Measurements from ENCODE around the gene CALCA. TPM values are rescaled to one million over a fixed set of nuclear protein-coding genes. Genes with fewer than 3 reads are reported as not detected.

Gene CALCA
- total and polyA plus RNA-seq, 2 experiments from 2014 or later: 1.9 to 2.5 TPM

DNA sequence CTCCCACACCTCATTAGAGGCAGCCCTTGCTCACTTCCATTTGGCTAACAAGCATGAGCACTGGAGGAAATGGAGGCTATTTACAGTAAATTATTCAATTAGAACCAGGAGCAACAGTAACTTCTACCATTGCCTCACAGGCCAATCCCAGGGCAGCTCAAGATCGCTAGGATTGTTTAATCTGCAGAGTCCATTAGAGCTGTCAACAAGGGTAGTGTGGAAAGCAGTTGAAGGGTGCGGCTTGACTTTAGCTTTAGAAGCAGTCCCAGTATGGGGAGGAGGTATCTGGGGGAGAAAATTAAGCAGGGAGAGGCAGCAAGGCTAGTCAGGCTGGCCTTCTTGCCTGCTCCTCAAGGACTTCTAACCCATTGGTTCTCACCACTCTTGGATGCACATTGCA lies 41.8 kb downstream of the CALCA start:
- H3K9me3 Mint-ChIP-seq: peaks cover 19% of the 10 kb centered on the region
- Histone ChIP-seq H3K4me3 (no peak overlapping the region), H3K4me2 (no peak overlapping the region), H3F3A (replicated peaks; ENCODE audit: low read depth) (no peaks in the 10 kb centered on the region), H3K79me2 (replicated peaks; ENCODE audit: insufficient read depth) (no peaks in the 10 kb centered on the region), H2AFZ (no peak overlapping the region), H4K20me1 (replicated peaks; ENCODE audit: insufficient read depth) (no peaks in the 10 kb centered on the region), H3K27me3 (ENCODE audit: insufficient read depth) (no peaks in the 10 kb centered on the region), H3K4me1 (ENCODE audit: insufficient read depth) (no peaks in the 10 kb centered on the region), H3K36me3 (ENCODE audit: insufficient read depth) (no peaks in the 10 kb centered on the region), H3K9me2 (ENCODE audit: insufficient read depth) (no peaks in the 10 kb centered on the region), H3K27ac (ENCODE audit: low read depth) (no peak overlapping the region)
- H3K4me1 Mint-ChIP-seq: no peaks in the 10 kb centered on the region
- H3K4me3 Mint-ChIP-seq: no peak overlapping the region
- no peaks in the 10 kb centered on the region for H3K27me3 Mint-ChIP-seq (ENCODE audit: insufficient read depth, low read depth, poor library complexity)
- ATAC-seq (no peak), DNase-seq (ENCODE audit: low spot score) (no peak)
- no peak overlapping the region for H3K27ac Mint-ChIP-seq
- no peak for TF ChIP-seq ZNF331 (CRISPR knock-in tag; IDR thresholded peaks at IDR 0.05; ENCODE audit: low read depth)
- TF ChIP-seq, protein P1, sequence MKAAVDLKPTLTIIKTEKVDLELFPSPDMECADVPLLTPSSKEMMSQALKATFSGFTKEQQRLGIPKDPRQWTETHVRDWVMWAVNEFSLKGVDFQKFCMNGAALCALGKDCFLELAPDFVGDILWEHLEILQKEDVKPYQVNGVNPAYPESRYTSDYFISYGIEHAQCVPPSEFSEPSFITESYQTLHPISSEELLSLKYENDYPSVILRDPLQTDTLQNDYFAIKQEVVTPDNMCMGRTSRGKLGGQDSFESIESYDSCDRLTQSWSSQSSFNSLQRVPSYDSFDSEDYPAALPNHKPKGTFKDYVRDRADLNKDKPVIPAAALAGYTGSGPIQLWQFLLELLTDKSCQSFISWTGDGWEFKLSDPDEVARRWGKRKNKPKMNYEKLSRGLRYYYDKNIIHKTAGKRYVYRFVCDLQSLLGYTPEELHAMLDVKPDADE (IDR thresholded peaks at IDR 0.05): no peak
- TF ChIP-seq NANOG (IDR thresholded peaks at IDR 0.05; ENCODE audit: borderline replicate concordance): no peak
- no peak for TF ChIP-seq EZH2phosphoT487 (IDR thresholded peaks at IDR 0.05; ENCODE audit: unreplicated experiment)
- TF ChIP-seq POLR2AphosphoS5 (IDR thresholded peaks at IDR 0.05; ENCODE audit: low read depth): no peak
- TF ChIP-seq CREB1 (CRISPR knock-in tag; IDR thresholded peaks at IDR 0.05; ENCODE audit: low read depth): no peak
- no peak for TF ChIP-seq CTCF (conservative IDR thresholded peaks at IDR 0.05; ENCODE audit: low read depth in 2 of 2)
- TF ChIP-seq EZH2 (IDR thresholded peaks at IDR 0.05; ENCODE audit: low read depth, unreplicated experiment): no peak
- TF ChIP-seq STAT1 (IDR thresholded peaks at IDR 0.05; ENCODE audit: unreplicated experiment): no peak
- no peak for TF ChIP-seq ZNF114 (CRISPR knock-in tag; IDR thresholded peaks at IDR 0.05)
- no peak for TF ChIP-seq JUNB (IDR thresholded peaks at IDR 0.05; ENCODE audit: unreplicated experiment)
- no peak for TF ChIP-seq ZNF462 (CRISPR knock-in tag; IDR thresholded peaks at IDR 0.05)
- no peak for TF ChIP-seq REST (IDR thresholded peaks at IDR 0.05; ENCODE audit: unreplicated experiment)
- H3K36me3 Mint-ChIP-seq (ENCODE audit: low read depth): peaks cover 8% of the 10 kb centered on the region; the same call in 1 of the 3 replicates
